AG08396 (cell line): Measurements from ENCODE around the gene LPCAT3.
A peak's percentile ranks its signal among the peaks of the same experiment; 100 is the strongest.

Experiments used
- DNase-seq: peaks from one replicate; pipeline ENCODE4 v3.0.0; 2012; ENCODE audit warnings: low spot score, mixed read lengths

LPCAT3 gene

GRCh38 chr12:6937481-6938352 lies 80.6 kb downstream of the LPCAT3 start:
- peak; percentile 92 for DNase-seq

DNA sequence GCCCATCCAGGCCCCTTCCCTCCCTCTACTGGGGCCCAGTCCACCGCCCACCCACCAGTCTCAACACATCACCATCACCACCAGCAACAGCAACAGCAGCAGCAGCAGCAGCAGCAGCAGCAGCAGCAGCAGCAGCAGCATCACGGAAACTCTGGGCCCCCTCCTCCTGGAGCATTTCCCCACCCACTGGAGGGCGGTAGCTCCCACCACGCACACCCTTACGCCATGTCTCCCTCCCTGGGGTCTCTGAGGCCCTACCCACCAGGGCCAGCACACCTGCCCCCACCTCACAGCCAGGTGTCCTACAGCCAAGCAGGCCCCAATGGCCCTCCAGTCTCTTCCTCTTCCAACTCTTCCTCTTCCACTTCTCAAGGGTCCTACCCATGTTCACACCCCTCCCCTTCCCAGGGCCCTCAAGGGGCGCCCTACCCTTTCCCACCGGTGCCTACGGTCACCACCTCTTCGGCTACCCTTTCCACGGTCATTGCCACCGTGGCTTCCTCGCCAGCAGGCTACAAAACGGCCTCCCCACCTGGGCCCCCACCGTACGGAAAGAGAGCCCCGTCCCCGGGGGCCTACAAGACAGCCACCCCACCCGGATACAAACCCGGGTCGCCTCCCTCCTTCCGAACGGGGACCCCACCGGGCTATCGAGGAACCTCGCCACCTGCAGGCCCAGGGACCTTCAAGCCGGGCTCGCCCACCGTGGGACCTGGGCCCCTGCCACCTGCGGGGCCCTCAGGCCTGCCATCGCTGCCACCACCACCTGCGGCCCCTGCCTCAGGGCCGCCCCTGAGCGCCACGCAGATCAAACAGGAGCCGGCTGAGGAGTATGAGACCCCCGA lies 81.4 kb downstream of the LPCAT3 start:
- DNase-seq = no peak

DNA sequence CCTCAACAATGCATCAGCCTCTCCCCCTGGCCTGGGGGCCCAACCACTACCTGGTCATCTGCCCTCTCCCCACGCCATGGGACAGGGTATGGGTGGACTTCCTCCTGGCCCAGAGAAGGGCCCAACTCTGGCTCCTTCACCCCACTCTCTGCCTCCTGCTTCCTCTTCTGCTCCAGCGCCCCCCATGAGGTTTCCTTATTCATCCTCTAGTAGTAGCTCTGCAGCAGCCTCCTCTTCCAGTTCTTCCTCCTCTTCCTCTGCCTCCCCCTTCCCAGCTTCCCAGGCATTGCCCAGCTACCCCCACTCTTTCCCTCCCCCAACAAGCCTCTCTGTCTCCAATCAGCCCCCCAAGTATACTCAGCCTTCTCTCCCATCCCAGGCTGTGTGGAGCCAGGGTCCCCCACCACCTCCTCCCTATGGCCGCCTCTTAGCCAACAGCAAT lies 82.1 kb downstream of the LPCAT3 start:
- DNase-seq = no peak

GRCh38 chr12:6935371-6936193 lies 82.7 kb downstream of the LPCAT3 start:
- DNase-seq = no peak

GRCh38 chr12:6934110-6934509 lies 84.2 kb downstream of the LPCAT3 start:
- DNase-seq = no peak

GRCh38 chr12:6932766-6933165 lies 85.5 kb downstream of the LPCAT3 start:
- DNase-seq = no peak

GRCh38 chr12:6929466-6930452 lies 88.5 kb downstream of the LPCAT3 start:
- DNase-seq = no peak

GRCh38 chr12:6928703-6929407 lies 89.4 kb downstream of the LPCAT3 start:
- DNase-seq = no peak

DNA sequence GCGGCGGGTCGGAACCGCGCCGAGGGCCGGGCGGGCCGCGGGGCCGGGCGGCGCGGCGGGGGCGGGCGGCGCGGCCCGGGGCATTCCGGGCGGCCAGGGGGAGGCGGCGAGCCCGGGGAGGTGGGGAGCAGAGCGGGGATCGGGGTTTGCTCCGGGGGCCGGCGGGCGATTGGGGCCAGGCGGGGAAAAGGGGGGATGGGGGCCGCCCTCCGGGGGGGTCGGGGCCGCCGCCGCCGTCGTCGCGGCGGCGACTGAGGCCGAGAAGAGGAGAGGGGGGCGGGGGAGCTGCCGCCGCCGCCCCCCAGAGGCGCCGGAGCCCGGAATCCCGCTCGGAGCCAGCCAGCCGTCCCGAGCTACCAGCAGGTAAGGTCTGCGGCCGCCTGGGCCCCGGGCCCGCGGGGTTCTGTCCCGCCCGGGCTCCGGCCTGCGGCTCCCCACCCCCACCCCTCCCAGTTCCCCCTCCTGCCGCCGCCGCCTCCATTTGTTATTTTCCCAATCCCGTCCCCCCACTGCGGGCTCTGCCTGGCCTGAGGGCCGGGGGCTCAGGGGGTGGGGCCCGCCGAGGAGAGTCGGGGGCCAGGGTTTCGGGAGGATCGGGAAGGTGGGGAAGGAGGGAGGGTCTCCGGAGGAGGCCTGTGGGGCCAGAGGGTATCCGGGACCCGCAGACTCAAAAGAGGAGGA lies 90.1 kb downstream of the LPCAT3 start:
- DNase-seq = no peak

DNA sequence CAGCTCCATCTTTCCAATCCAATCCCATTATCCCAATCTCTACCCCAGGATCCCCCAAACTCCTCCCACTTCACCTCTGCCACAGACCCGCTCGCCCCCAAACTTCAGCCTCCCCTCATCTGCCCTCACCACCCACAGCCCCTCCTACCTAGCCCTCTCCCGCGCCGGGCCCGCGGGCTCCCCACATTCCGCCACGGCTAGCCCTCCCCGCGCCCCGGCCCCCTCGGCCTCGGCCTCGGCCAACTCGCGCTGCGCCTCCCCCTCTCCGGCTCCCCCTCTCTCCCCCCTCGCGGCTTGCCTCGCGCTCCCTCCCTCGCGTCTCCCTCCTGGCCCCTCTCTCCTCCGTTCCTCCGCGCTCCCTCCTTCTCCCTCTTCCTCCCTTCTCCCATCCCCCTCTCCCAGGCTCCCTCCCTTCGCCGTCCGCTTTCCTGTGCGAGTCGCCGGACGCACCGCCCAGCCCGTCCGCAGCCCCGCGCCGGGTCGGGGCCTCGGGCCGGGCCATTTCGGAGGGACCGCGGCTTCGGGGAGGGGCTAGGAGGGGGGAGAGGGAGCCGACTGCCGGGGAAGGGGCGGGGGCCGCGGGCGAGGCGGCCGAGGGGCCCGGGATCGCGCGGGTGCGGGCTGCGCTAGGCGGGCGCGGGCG lies 90.8 kb downstream of the LPCAT3 start, which contains the start of gene ATN1:
TSS of gene ATN1 (plus strand) at position 581 of the 643 bp plus-strand sequence. CDS start 6,043 bp downstream, outside the sequence.
- peak; percentile 82 for DNase-seq
